Right hindlimb (tissue), 1 donor: ENCODE results near the gene TIMM10B.

ENCODE experiments used
- DNase-seq: peaks from one replicate; pipeline ENCODE4 v3.0.0-alpha.2; 2018

Gene TIMM10B

DNA sequence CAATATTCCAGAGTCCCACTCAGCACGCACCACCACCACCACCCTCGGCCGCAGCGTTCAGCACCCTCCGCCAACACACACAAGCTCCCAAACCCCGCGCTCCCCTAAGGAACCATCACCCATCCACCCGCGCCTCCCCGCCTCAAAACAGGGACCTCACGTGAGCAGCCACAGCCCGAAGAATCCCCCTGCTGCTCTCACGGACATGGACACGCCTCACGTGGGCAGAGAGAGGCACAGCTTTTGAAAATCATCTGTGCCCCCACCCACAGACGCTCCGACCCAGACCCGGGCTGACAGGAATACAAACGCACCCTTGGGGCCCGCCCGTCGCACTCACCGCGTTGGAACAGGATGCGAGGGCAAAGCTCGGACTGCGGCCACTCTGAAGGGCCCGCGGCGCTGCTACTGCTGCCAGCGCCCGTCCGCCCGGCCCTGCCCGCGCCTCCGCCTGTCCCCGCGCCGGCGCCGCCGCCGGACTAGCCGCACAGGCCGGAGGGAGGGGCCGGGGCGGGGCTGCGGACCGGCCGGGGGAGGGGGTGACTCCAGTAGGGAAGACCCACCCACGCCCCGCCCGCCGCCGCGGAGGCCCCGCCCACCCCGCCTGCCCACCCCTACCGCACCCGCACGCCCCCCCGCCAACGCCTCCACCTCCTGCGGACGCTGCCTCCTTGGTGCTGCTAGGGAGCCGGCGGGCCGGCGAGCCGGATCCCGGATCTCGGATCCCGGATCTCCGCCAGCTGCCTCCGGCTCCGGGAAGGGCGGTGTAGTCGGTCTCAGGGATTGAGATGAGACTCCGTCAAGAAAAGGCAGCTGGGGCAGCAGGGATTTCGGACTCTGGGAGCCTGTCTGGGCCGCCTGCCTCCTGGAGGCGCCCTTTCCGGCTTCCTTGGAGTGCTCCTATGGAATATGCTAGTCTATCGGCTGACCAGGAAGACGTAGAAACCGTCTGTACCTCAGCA lies 7.6 kb upstream of the TIMM10B start, which contains the start of gene TRIM3:
TRIM3 (minus strand) TSS at position 491 of the 962 bp plus-strand sequence. CDS start 8,246 bp downstream, outside the sequence.
- peak; percentile 97 for DNase-seq

GRCh38 chr11:6474413-6474792 lies 6.9 kb upstream of the TIMM10B start:
- no peak for DNase-seq

- no peak for DNase-seq
Observed at GRCh38 chr11:6474806-6475500, 6.3 kb upstream of the TIMM10B start.

- DNase-seq, result no peak
Observed at GRCh38 chr11:6475936-6476335, 5.4 kb upstream of the TIMM10B start.

- no peak for DNase-seq
Observed at GRCh38 chr11:6476571-6476970, 4.7 kb upstream of the TIMM10B start.

DNA sequence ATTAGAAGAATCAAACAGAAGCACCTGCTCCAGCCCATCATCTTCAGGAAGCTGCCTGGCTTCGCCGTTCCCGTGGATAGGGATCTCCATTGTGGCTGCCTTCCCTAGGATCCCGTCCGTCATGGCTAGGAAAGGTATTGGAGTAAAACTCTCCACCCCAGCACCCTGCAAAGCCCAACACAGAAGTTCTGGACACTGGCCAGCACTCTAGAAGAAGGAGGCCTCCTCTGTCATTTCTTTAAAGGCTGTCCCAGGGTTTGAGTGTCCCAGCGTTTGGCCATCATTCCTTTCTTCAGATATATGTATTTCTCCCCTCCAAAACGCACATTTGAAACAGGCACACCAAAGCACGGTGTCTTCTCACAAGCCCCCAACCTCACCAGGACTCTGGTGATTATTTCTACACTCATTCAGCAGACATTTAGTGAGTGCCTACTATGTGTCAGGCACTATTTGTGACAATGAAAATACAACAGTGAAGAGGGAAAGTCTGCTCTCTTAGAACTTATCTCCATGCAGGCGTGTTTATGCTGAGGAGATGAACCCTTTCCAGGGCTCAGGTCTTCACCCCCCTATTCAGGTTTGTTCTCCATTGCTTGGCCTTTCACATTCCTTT lies 894 bp upstream of the TIMM10B start:
- no peak for DNase-seq

DNA sequence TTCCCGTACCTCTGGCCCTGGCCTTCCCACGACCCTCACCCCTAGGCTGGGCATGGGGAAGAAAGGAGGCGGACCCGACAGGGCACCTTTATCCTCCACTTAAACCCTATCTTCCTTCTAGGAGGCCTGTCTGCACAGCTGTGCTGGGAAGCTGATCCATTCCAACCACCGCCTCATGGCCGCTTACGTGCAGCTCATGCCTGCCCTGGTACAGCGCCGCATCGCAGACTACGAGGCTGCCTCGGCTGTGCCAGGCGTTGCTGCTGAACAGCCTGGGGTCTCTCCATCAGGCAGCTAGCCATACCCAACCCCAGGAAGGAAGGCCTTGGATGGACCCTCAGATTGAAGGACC lies 599 bp downstream of the TIMM10B start:
- no peak for DNase-seq

- no peak for DNase-seq
Observed at GRCh38 chr11:6482441-6482840, 1.1 kb downstream of the TIMM10B start.

DNA sequence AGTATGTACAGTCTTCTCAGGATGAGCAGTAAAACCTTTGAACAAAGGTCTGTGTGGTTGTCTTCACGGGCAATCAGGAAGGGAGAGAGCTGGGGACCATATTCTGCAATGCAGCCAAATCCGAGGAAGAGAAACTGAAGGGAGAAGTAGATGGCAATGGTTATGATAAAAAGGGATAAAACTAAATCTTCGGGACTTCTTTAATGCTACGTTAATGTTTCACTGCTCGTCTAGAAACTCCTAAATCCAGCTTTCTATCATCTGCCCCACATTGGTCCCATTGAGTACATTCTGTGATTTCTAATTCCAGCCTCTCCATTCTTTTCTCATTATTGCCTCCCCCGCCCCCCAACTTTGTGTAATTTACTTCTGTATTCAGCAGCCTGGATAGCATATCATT lies 1.7 kb downstream of the TIMM10B start:
- no peak for DNase-seq

DNA sequence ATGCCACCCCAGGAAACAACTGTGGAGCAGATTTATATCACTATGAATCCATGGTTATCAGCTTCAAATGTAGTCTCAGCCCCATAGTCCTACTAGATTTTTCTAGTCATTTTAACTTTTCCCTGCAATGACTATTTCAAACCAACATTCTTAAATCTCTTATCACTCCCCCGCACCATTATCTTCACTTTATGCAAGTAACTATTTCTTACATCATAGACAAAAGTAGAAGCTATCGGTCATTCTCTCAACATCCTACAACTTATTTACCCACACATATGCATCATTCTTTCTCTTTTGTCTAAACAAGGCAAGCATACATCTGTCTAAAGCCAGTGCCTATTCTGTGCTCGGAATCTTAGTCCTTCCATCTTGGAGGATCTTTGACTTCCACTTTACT lies 4.4 kb downstream of the TIMM10B start:
- no peak for DNase-seq

- DNase-seq, result no peak
Observed at GRCh38 chr11:6486256-6486655, 5.0 kb downstream of the TIMM10B start.

DNA sequence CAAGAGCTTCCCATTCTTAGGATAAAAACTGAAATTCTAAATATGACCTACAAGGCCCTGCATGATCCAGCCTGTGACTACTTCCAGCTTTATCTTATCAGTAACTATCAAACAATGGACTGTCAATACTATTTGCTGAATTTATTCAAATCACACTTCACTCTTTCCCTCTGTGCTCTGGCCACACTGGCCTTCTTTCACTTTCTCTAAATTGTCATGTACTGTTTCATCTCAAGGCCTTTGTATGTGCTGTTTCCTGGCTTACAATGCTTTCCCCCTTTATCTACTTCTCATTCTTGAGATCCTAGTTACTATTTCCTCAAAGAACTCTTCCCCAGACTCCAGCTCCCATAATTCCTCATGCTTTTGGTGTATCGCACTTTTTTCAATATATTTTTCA lies 5.6 kb downstream of the TIMM10B start:
- no peak for DNase-seq

DNA sequence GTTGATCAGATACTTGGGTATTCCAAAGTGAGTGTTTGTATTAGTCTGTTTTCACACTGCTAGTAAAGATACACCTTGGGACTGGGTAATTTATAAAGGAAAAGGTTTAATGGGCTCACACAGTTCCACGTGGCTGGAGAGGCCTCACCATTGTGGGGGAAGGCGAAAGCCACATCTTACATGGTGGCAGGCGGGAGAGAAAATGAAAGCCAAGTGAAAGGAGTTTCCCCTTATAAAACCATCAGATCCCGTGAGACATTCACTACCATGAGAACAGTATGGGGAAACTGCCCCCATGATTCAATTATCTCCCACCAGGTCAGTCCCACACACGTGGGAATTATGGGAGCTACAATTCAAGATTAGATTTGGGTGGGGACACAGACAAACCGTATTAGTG lies 7.0 kb downstream of the TIMM10B start:
- no peak for DNase-seq

GRCh38 chr11:6488821-6489220 lies 7.5 kb downstream of the TIMM10B start:
- DNase-seq, result no peak

DNA sequence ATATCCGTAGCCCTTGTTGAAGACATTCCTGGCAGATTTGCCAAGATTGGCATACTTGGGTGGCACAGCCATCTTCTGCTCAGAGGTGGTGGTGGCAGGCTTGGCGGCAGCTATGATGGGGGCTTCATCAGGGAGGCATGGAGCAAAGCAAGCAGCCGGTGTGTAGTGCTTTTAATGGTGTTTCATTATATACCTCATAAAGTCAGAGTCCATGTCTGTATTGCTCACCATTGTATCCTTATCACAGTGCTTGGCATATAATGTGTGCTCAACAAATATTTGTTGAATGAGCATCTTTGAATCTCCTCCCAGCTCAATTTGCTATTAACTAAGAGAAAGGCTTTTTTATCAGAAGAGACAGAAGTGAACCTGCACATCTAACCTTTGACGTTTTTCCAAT lies 8.0 kb downstream of the TIMM10B start:
- no peak for DNase-seq

DNA sequence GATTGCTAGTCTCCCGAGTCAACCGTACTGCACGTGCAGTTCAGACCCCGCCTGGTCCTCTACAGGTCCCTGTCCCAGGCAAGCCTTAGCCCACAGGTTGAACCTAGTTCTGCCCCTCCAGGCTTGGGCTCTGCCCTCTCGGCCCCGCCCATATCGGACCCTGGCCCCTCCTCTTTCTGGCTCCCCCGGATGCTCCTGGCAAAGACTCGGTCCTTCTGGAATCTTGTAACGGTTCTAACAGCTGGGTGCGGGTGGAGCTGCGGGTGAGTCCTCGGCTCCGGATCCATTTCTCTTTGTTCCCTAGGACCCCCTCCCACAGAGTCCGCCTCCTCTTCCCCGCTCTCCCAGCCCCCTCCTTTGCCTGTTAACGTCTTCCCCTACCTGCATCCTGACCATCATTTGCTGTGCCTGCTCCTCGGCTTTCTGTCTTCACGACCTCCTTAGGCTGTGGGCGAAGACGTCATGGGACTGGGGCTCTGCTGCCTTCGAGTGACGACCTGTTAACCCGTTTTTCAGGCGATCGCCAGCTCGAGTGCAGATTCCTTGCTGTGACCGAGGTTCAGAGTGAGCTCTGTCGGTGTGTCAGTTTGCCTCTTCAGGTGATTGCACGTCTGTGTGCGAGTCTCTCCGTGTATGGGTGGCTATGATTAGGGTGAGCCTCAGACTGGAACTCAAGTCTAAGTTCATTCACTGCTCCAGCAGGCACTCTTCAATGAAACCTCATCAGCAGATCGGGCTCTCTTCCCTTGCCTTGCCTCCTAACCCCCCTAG lies 16.0 kb downstream of the TIMM10B start, which contains the start of gene DNHD1:
DNHD1 (plus strand) TSS at position 212 of the 771 bp plus-strand sequence. CDS start 936 bp downstream, outside the sequence.
- DNase-seq, result peak; percentile 57

- DNase-seq, result no peak
Observed at GRCh38 chr11:6498121-6498520, 16.8 kb downstream of the TIMM10B start.

DNA sequence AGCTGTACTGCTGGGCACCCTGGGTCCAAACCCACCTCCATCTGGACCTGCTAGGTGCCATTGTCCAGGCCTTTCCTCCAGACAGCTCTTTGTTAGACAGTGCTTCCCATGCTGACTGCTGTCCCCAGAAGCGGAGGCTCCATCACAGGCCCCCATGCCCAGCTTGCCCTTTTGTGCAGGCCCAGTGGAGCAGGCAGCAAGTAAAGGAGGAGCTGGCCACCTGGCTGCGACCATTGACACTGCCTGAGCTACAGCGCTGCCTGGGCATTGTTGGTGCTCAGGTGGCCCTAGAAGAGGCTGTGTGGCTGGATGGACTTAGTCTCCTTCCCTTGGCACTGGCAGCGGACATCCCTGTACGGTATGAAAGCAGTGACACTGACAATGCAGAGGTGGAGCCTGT lies 17.2 kb downstream of the TIMM10B start:
- no peak for DNase-seq

GRCh38 chr11:6502382-6502781 lies 21.1 kb downstream of the TIMM10B start:
- no peak for DNase-seq

DNA sequence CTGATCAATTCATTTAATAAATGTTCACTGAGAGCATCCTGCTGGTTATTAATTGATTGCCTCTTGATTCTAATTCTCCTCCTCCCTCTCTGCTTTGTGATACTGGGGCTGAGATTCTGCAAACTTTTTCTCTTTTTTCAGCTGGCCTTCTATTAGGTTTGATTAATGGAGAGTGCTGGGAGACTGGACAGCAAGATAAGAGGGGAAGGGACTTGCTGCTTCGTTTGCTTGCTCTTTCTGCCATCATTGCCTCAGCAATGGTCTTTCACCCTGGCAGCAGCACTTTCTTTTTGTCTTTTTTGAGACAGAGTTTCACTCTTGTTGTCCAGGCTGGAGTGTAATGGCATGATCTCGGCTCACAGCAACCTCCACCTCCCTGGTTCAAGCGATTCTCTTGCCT lies 22.9 kb downstream of the TIMM10B start:
- no peak for DNase-seq

DNA sequence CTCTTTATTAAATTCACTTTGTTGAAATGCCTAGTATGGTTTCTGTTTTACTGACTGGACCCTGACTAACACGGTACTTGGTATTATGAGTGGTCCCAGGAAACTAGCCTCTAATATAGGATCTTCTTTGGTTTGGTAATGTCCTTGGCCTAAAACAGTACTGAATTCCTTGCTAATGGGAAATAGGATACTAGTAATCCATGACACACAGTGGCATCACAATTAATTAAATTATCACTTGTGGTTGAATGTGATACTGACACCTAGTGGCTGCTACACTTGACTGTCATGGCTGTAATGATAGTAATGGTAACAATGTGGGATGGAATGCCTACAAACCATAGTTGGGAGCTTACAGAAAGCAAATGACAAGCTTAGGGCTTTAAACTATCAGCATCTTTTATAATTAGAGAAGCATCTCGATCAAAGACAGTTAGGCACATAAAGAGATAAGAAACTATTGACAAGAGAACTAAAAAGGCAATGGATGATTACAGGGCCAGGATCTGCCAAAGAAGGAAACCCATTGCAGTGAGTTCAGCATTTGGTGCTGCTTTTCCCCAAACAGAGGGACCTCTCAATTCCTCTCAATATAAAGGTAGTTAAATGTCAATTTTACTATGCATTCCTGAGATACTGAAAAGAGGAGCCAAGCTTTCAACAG lies 24.4 kb downstream of the TIMM10B start:
- no peak for DNase-seq

- no peak for DNase-seq
Observed at GRCh38 chr11:6516865-6517264, 35.6 kb downstream of the TIMM10B start.
